Skin of body (tissue), 2 donors: ENCODE data around the gene IGFBP7. TPM values are rescaled to one million over a fixed set of nuclear protein-coding genes. Genes with fewer than 3 reads are reported as not detected.

ENCODE experiments used
- DNase-seq: peaks from one replicate; lab custom pipeline; 2025; lab: John Stamatoyannopoulos, UW
- total RNA-seq: library from RNA; depleted of rRNA; stranded (reverse); fragments of >200 nt; gene quantifications from one replicate; pipeline ENCODE4 v1.2.3, GENCODE V29; 2014

IGFBP7 gene
- total RNA-seq, 1 donor from 2014 or later, result 85.4 TPM

GRCh38 chr4:57131849-57132742, 21.9 kb upstream of the IGFBP7 start:
- DNase-seq, result peak; percentile 23

DNA sequence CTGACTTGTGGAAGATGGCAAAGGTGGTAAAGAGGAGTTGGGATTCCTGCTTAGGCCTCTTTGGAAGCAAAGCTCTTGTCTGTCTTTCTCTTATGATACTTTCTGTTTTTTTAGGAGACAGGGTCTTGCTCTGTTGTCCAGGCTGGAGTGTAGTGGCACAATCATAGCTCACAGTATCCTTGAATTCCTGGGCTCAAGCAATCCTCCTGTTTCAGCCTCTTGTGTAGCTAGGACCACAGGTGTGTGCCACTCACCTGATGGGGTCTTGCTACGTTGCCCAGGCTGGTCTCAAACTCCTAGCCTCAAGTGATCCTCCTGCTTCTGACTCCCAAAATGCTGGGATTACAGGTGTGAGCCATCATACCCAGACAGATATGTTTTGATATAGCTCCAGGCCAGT, 19.3 kb upstream of the IGFBP7 start:
- DNase-seq, result no peak

DNA sequence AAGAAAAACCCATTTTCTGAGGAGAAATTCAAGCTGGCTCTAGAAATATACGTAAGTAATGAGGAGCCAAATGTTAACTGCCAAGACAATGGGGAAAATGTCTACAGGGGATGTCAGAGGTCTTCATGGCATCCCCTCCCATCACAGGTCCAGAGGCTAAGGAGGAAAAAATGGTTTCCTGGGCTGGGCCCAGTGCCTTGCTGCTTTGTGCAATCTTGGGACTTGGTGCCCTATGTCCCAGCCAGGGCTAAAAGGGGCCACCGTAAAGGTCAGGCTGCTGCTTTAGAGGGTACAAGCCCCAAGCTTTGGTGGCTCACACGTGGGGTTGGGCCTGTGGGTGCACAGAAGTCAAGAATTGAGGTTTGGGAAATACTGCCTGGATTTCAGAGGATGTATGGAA, 17.2 kb upstream of the IGFBP7 start:
- no peak for DNase-seq

DNA sequence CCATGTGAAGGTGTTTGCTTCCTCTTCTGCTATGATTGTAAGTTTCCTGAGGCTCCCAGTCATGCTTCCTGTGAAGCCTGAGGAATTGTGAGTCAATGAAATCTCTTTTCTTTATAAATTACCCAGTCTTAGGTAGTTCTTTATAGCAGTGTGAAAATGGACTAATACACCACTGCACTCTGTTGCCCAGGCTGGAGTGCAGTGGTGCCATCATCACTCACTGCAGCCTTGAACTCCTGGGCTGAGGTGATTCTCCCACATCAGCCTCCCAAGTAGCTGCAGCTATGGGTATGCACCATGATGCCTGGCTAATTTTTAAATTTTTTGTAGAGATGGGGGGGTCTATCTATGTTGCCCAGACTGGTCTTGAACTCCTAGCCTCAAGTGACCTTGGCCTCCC, 15.8 kb upstream of the IGFBP7 start:
- DNase-seq, result no peak

- DNase-seq, result no peak
Observed at GRCh38 chr4:57124145-57124544, 14.0 kb upstream of the IGFBP7 start.

- DNase-seq, result no peak
Observed at GRCh38 chr4:57122959-57123358, 12.8 kb upstream of the IGFBP7 start.

DNA sequence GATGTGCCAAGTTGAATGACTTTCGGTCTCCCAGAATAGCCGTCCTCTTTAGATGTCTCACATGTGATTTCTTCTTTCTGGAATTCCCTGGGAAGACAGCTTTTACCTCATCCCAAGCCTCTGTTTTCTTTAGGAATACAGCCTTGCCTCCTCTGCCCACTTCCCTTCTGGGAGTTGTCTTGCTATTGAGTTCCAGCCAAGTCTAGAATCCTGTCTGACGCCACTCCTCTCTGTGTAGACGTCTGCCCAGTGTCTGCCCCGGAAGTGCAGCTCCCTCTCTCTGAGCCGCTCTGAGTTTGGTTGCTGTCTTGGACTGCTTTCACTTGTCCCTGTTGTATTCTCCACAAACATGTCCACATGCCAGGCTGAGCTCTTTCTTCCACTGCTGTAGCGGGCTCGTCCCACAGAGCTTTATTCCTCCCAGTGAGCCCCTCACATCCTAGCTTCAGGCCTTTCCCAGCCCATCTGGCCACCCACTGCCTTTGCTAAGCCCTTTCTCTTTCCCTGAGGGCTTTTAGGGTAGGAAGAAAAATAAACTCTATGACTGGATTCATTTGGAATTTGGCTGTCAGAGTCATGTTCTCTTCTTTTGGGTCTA, 9.0 kb upstream of the IGFBP7 start:
- DNase-seq, result peak; percentile 76

GRCh38 chr4:57117491-57117890, 7.3 kb upstream of the IGFBP7 start:
- no peak for DNase-seq

GRCh38 chr4:57116245-57116644, 6.1 kb upstream of the IGFBP7 start:
- DNase-seq, result no peak

DNA sequence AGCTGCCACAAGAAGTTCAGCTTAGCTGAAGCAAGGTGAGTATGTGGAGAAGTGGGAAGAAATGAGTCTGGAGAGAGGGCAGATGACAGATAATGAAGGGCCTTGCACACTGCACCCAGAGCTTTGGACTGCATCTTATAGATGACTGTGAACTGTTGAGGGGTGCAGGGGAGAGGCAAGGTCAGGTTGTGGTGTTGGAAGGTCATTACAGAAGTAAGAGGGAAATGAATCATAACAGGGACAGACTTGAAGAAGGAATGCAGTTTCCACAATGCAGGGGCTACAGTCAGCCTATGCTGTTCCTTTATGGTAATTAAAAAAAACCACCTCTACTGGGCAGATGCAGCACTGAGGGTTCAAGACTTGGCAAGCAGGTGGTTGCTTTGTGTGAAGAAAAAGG, 4.8 kb upstream of the IGFBP7 start:
- no peak for DNase-seq

DNA sequence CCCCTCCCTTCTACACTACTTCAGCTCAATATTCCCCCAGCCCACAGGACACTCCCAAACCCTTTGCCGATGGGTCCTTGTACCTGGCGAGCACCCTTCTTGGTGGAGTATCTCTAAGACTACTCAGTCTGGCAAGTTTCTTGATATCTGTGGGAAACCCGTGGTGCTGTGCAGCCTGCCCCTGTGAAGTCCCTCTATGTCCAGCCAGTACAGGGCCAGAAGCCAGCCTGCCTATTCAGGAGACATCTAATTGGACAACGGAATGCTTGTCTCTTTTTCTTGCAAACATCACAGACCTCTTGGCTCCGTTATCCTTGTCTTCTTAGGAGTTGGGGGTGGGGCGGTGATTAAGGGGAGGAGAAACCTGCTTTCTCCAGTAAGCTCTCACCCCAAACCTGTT, 3.7 kb upstream of the IGFBP7 start:
- DNase-seq, result no peak

DNA sequence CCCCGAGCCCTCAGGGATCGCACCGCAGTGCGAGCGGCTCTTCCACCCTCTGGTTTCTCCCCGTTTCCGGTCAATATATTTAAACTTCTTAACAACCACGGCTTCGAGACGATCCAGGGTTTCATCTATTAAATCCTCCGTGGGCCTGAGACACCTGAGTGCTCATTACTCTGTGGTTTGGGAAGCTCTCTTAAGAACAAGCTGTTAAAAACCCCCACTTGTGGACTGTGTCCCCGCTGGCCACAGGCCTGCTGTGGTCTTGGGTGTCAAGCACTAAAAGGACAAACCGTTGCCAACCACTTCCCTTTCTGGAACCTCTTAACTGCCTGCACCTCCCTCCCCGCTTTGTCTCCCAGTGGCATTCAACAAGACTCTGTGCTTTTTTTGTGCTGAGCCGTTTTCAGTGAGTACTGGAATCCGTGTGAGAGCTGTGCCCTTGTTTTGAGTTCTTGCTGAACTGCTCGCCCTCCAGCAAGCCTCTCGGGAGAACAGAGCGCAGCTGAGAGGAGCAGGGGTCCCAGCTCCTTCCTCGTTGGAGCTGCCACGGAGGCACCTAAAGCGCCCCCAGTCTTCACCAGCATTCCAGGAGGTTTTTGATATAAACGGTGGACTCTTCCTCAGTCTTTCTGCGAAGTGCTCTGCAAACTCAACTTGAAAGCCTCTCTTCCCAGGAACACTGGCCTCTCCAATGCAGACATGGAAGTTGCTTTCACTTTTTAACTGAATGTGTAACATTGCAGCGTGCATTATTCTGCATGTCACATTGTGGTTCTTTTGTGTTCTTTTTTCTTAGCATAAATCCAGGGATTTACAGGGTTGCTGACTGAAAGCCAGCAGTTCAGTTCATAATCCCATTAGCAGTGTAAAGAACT, 691 bp upstream of the IGFBP7 start:
- peak; percentile 58 for DNase-seq

DNA sequence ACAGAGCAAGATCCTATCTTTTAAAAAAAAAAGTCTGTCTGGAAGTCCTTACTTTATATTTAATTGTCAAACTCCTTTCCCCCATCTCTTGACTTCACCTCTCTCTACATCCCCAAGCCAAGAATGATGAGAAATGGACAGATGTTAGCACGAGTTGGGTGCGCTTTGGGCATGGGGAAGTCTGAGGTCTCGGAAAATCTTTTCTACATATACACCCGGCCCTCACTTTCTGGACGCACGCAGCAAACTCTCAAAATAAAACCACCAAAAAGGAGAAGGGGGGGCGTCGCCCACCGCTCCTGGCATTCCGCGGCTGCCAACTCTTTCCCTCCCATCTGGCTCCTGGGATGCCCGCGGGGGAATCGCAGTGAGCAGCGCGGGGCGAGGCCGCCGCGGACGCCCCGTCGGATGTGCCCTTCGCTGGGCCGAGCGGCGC, 756 bp downstream of the IGFBP7 start:
- DNase-seq, result no peak

DNA sequence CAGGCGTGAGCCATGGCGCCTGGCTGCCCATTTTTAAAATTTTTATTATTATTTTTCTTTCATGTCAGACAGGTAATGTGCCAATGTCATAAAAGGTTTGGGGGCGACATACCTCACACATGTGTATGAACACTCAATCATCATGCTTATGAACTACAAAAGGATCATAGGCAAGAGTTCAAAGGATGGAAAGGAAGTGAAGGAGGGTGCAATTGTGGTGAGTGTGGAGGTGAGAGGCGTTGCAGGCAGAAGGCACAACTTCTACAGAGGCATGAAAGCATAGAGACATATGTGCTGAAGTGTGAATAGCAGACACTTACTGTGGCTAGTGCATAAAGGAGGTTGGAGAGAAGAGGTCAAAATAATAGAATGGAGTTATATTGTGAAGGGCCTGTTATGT, 4.0 kb downstream of the IGFBP7 start:
- DNase-seq, result no peak

DNA sequence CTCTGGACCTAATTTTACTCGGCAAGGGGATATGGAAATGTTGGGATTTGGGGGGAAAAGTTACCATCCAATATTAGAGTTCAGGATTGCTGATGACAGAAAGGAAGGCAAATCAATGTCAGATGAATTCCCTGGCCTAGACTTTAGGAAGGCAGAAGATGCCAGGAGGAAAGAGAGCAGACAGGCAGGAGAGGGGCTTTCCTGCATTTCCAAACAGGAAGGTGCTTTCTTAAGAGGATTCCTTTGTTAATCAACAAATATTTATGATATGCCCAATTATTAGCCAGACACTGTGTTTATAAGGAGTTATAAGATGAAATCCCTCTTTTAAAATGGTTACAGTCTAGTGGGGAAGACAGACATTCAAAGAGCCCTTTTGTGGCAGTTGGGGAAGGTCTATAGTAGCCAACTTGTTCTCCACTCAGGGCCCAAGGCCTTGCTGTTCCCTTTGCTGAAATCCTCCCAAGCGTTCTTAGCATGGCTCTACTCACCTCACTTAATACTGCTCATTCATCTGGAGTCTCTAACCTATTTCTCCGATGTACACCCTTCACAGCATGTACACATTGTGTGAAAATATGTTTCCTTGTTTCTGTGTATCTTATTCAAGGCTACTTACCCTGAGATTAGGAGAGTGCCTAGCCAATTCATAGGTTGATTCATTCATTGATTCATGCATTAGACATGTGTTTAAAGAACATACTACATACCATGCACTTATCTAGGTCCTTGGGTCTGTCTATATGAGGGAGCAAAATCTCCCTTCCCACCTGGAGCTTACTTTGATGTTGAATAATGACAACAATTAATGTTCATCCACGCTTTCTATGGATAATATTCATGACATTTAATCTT, 5.3 kb downstream of the IGFBP7 start:
- no peak for DNase-seq

- DNase-seq, result peak; percentile 41
Observed at GRCh38 chr4:57103051-57103450, 7.1 kb downstream of the IGFBP7 start.

- DNase-seq, result peak; percentile 84
Observed at GRCh38 chr4:57102050-57102624, 8.0 kb downstream of the IGFBP7 start.

- no peak for DNase-seq
Observed at GRCh38 chr4:57100979-57101651, 9.1 kb downstream of the IGFBP7 start.

DNA sequence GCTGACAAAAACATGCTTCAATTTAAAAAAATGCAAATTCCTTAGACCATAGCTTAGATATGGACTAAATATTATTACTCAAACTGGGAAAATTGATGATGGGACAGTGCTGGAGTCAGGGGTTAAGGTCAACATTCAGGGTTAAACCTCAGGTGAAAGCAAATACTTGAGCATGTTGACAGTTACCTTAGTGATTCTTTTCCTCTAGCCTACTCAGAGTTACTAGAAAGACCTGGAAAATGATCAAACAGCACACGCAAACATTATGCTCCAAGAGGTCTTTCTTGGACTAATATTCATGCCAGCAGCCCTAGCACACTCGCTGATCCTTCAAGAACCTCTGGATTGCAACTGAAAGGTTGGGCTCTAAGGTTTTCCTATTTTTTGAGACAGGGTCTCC, 10.8 kb downstream of the IGFBP7 start:
- DNase-seq, result no peak

- peak; percentile 19 for DNase-seq
Observed at GRCh38 chr4:57098941-57099340, 11.2 kb downstream of the IGFBP7 start.
